ENCODE results near the gene CHIC2.
"Not testable (repeated sequence)": the region's sequence is repeated elsewhere in the genome, so short reads cannot be mapped to it uniquely, and the experiment has no call there.

The CHIC2 gene

DNA sequence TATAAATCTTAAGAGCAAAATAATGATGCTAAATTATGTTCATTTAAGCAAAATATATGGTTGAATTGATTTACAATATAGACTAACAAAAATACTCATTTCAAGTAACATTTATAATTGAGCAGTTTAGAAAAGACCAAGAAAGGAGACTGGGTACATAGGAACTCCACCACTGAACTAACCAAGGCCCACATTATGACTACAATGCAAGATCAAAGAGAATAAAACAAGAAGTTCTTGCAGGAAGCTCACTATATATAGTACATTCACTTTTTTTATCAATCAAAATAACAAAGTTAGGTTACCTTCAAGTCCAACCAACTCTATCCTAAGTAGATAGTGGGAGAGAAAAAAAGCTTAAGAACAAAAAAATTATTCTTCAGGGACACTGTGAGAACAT lies 8.0 kb downstream of the CHIC2 start:
- DNase-seq: no peak

DNA sequence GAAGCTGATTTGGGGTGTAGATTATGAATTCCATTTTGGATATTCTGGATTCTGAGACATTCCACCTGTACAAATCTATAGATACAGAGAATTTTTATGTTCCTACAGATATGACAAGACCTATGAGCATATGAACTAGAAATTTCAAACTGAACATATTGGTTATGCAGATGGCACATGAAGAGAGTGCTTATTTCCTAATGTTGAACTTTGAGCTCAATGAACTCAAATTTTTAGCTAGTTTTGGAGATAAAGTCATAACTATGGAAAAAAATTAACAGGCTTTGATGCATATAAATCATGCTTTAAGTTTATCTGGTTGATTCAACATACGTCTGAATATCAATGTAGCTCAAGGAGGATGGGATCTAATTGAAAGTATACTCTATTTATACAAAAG lies 8.9 kb downstream of the CHIC2 start:
- no peak for DNase-seq

DNA sequence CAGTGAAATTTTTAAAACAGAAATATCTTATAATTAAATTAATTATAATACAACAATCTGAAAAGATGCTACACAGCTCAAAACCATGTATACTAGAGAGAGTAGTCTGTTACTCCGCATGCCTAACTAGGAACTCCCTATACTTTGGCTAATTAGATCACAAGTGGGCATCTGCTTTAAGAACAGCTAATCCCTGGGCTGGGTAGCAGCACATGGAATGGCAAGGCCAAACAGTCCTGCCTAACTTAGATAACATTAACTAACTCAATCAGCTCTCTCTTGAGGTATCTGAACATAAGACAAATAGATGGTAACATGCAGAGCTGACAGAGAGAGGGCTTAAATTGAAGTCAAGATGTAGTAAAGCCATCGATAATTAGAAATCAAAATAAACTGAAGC lies 9.9 kb downstream of the CHIC2 start:
- DNase-seq: no peak

DNA sequence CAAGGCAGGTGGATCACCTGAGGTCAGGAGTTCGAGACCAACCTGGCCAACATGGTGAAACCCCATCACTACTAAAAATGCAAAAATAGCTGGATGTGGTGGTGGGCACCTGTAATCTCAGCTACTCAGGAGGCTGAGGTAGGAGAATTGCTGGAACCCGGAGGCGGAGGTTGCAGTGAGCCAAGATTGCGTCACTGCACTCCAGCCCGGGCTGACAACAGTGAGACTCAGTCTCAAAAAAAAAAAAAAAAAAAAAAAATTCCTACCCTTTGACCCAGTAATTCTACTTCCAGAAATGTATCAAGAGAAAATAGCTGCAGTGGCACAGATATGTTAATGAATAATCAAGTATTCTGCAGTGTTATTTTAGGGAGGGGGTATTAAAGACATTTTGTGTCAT lies 11.1 kb downstream of the CHIC2 start:
- not testable (repeated sequence) for DNase-seq

DNA sequence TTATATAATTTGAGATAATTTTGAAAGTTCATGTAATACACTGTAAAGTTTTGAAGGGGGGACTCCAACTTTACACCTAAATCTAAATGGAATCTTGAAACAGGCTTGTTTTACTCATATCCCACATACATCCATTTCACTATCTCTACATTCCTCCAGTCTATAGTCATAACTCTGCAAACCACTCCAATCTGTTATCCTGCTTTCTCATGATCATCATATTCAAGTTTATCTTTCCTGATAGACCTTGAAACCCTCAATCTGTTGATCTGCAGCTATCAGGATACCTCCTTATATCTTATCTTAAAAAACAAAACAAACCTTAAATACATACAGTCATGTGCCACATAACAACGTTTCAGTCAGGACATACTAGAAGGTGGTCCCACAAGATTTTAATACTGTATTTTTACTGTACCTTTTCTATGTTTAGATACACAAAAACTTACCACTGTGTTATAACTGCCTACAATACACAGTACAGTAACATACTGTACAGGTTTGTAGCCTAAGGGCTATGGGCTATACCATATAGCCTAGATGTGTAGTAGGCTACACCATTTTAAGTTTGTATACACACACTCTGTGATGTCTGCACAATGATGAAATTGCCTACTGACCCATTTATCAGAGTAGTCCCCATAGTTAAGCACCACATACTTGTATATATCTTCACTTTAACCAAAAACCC lies 14.0 kb downstream of the CHIC2 start:
- DNase-seq: no peak

DNA sequence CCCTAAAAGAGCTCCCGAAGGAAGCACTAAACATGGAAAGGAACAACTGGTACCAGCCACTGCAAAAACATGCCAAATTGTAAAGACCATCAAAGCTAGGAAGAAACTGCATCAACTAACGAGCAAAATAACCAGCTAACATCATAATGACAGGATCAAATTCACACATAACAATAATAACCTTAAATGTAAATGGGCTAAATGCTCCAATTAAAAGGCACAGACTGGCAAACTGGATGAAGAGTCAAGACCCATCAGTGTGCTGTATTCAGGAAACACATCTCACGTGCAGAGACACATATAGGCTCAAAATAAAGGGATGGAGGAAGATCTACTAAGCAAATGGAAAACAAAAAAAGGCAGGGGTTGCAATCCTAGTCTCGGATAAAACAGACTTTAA lies 20.8 kb downstream of the CHIC2 start:
- DNase-seq: not testable (repeated sequence)

DNA sequence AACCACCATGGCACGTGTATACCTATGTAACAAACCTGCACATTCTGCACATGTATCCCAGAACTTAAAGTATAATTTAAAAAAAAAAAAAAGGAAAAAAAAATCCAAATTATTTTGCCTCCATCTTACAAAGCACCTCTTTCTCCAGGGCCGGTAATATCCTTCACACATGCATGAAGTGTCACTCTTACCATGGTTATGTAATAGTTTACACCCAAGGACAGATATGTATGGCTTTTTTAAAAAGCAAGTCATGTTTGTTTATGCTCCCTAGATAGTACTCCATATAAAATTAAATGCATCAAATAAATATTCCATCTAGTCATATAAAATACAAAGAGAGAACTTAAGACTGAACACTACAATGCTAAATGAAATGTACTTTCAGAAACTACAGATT lies 22.5 kb downstream of the CHIC2 start:
- no peak for DNase-seq

DNA sequence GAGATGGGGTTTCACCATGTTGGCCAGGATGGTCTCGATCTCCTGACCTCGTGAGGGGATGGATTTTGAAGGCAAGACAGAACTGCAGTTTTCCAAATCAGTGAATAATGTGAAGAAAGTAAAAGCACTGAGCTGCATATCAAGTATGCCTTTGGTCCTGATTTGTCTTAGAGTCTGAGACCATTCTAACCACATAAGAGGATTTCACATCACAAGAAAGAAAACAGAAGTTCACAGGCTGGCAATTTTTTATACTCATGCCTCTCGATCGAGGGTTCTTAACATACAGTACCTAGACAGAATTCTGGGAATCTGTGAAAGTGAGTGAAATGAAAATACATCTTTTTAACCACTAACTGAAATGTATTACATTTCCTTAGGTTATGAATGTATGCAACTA lies 23.3 kb downstream of the CHIC2 start:
- DNase-seq: no peak

DNA sequence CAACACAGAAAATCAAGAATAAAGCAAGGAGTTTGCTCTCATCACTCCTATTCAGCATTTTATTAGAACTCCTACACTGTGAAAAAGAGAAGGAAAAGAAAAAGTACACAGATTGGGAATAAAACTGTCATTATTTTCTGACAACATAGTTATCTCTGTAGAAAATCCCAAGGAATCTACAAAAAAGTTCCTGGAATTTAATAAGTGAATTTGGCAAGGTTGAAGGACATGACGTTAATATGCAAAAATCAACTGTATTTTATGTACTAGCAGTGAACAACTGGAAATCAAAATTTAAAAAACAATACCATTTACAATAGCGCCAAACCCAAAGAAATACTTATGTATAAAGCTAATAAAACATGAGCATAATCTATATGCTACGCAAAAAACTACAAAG lies 26.3 kb downstream of the CHIC2 start:
- DNase-seq: no peak

DNA sequence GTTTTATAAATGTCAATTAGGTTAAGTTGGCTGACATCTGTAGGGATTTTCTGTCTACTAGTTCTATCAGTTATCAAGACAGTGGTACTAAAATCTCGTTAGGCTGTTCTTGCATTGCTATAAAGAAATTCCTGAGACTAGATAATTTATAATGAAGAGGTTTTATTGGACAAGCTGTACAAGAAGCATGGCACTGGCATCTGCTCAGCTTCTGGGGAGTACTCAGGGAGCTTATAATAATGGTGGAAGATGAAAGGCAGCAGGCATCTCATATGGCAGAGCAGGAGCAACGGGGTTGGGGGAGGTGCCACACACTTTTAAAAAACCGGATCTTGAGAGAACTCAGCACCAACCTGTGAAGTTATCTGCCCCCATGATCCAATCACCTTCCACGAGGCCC lies 28.2 kb downstream of the CHIC2 start:
- no peak for DNase-seq

DNA sequence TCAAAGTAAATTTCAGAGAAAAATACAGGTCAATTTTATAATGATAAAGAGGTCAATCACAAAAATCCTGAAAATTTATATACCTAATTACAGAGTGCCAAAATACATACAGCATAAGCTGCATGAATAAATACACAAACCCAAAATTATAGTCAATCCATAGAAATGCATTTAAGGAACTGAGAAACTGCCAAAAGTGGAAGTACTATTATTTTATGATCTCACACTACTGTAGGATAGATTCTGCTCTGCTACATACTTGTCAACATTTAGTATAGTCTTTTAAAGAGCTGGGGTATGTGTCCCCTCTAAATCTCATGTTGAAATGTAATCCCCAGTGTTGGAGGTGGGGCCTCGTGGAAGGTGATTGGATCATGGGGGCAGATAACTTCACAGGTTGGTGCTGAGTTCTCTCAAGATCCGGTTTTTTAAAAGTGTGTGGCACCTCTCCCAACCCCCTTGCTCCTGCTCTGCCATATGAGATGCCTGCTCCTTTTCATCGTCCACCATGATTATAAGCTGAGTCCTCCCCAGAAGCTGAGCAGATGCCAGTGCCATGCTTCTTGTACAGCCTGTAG lies 31.8 kb downstream of the CHIC2 start:
- peak; percentile 77 for DNase-seq

DNA sequence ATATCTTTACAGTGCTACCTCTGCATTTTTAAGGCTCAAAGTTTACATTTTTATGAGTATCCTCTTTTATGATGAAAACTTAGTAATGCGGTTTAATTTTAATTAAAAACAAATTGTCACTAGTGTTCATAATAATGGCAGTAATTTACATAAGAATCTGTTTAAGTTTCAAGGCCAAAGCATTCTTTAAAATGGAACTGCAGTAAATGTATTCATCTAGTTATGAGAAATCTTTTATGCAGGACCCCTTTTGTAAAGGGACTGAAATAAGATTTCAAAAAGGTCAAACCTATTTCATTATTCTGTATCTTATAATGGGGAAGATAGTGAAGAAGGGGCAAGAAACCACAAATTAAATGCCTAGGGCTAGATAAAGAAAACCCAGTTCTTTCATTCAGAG lies 37.1 kb downstream of the CHIC2 start:
- no peak for DNase-seq

DNA sequence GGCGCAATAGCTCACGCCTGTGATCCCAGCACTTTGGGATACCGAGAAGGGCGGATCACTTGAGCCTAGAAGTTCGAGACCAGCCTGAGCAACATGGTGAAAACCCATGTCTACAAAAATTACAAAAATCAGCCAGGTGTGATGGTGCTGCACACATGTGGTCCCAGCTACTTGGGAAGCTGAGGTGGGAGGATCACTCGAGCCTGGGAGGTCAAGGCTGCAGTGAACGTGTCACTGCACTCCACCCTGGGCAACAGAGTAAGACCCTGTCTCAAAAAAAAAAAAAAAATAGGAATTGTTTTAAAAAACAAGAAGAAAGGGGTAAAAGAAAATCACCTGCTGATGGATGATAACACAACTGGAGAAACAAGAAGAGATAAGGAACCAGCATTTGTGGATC lies 38.8 kb downstream of the CHIC2 start:
- no peak for DNase-seq

DNA sequence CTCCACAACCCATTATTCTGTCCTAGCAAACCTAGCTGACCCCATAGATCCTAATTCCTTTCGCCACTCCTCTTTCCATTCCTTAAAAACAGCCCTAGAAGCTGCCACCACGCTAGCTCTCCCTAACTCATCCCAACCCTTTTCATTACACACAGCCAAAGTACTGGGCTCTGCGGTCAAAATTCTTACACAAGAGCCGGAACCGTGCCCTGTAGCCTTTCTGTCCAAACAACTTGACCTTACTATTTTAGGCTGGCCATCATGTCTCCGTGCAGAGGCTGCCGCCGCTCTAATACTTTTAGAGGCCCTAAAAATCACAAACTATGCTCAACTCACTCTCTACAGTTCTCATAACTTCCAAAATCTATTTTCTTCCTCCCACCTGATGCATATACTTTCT lies 41.4 kb downstream of the CHIC2 start:
- not testable (repeated sequence) for DNase-seq

DNA sequence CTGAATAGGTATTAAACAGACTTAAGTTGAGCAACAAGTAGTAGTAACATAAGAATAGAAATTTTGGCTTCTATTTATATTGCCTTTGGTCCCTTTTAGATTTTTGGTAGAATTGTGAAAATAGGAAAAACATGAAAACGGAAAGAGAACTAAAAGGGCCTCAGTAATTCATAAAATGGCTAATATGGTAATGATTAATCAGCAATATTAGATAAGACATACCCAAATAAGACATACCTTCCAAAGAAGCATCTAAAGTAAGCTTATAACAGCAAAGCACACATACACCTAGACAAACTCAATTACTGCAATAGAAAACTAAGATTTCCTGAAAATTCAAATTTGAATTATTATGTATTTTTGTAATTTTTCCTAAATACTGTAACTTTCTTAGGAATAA lies 46.4 kb downstream of the CHIC2 start:
- DNase-seq: no peak

DNA sequence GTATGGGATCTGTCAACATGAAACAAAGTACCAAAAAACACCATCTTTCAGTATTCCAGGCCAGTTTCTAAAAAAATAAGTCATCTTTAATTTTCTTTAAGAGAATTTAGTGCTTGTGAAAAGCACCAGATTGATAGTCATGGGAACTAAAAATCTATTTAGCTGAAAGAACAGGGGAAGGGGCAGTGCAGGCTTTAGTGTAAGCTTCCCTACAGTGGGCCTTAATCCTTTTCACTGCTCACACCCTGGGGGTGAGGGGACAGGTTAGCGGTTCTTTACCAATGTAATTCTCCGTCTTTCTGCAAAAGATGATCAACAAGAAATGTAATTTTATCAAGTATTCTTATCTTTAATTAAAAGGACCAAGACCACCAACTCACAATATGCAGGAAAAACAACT lies 47.1 kb downstream of the CHIC2 start:
- DNase-seq: no peak

DNA sequence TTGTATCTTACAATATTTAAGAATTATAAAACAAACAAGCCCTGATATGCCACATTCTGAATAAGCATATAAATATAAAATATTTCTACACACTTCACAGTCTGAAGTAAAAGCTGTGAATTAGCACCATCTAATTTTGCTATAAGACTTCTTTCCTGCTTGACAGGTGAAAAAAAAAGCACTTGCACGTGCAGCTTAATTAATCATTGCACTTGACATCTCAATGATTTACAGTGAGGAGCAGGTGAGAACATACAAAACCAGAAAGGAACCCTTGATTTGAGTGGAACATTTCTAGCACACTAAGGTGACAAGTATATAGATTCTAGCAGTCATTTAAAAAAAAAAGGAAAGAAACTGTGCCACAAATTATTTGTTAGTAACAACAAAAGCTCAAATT lies 47.9 kb downstream of the CHIC2 start:
- no peak for DNase-seq

DNA sequence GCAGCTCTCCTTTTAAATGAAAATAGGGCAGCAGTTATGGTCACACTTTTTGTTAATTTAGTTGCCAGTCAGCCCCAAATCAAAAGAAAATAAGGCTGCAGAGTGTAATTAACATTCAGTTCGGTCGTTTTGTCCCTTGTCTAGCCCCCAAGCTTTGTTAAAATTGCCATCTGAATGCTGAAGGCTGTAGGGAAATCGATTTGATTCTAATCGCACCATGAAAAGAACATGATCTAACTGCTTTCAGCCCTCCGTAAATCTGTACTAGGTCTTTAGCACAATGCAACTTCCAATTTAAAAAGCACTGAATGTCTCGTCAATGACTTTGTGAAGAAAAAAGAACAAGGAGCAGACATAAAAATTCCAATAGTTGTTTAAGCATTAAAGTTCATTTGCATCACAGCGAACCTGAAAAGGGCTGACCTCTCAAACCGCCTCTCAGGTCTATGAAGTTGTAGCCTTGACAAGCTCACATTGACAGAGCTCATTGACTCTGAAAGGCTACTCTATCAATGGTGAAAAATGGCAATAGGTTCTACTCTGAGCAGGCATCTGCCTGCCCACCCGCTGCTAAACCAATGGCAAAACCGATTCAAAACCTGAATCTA lies 48.9 kb downstream of the CHIC2 start:
- DNase-seq: no peak

DNA sequence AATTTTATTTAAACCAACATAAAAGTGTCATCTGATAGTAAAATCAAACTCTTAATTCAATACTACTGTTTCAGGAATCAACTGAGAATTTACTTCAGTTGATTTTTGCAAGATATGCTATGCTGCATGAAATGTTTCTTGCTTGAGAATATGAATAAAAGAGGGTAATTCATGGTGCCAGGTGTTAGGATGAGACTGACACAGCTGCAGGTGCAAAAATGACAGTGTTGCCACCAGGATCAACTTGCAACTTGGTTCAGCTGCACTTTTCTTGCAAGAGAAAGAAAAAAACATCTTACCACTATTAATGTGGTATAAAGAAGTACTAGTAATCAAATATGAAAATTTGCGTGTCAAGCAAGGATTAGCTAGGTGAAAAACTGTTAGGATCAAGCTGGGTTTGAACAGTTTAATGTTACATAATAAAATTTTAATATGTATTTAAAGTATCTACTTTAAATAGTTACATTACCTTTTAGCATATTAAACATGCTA lies 49.7 kb downstream of the CHIC2 start:
- no peak for DNase-seq

DNA sequence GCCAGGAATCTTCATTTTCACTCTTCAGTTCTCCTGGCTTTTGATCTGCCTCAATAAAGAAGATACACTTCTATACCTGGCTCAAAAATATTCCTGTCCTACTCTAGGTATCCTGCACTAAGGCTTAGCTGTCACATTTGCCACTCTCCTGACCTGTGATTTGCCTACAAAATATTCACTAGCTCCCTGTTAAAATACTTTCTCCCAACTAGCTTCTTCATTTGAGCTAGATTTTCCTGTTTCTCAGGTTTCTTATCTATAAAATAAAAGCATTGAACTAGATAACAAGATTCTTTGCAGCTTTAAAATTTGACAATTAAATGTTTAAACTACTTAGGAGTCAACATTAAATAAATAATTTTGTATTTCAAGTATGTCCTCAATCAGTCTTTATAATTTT lies 53.2 kb downstream of the CHIC2 start:
- no peak for DNase-seq

DNA sequence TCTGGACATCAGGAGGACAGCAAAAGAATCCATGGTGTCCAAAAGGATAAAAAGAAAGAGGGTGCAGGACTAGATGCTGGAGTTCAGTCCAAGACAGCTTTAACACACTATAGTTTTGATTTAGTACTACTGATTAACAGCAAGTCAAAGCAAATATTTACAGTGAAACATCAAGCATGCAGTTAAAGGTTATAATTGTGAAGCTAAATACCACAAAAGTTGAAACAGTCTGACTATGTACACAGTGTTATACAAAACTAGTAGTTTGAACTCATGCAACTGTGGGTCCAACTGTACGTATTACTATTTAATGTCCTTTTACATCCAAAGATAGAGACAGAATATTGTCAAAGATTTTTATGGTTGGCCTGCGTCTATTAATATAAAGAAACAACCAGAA lies 57.6 kb downstream of the CHIC2 start:
- no peak for DNase-seq

DNA sequence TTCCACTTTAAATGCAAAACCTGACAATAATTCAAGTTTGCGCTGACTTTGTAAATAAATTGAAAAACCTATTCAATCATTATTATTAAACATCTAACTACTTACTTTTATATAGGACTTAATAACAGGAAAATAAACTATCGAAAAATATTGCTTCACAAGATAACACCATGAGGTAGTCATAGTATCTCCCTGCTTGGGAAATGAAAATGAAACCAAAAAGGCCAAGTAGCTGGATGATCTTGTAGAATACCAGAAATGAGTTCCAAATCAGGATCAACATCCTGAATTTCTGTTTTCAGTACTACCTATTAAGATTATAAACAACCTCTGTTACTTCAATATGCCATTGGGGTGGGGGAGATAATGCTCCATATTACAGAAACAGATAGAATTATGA lies 58.9 kb downstream of the CHIC2 start:
- DNase-seq: peak; percentile 38

DNA sequence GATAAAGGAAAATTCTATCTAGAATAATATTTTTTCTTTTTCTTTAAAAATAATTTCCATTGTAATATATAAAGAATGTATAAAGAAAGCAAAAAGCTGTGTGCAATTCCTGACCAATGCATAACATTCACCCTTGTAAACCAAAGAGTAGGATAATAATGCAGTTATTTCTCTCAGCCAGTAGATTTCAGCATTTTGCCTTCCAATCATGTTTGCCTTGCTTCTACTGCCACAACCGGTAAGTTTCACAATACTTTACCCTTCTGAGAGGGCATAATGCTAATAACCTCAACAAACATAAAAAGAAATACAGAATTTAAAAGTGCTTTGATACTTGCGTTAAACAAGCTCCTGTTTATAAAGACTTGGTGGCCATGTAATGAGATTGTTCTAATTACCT lies 59.9 kb downstream of the CHIC2 start:
- DNase-seq: no peak

DNA sequence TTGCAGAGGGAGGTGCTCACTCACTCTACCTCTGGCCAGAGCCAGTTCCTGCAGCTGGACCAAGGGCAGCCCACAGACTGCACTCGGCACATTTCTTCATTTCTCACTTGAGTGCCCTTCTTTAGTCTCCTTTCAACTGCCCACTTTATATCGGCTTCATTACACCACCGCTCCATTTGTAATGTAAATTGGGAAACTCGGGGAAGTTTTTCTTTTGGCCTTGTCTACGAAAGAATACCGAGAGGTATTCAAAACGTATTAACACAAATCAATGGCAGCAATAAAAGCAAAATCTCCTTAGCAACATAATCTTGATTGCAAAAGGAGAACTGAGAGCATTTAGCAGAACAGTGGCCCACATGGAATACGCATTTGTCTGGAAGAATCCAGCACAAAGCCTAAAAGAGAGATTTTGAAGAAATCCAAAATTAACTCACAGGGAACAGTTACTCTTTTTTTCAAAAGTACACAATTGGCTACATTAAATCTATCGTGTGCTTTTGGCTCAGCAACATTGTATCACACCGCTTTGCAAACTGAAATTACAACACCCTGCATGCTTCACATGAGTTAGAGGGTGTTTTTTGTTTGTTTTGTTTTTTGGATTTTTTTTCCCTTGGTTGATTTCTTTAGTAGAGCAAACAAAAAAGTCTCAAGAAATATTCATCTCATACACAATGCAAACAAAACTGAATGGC lies 62.6 kb downstream of the CHIC2 start:
- peak; percentile 52 for DNase-seq
